SK-MEL-5 (cell line): ENCODE measurements around the gene ISG15. TPM values are rescaled to one million over a fixed set of nuclear protein-coding genes. Genes with fewer than 3 reads are reported as not detected.
"Not testable (repeated sequence)": the region's sequence is repeated elsewhere in the genome, so short reads cannot be mapped to it uniquely, and the experiment has no call there.

ENCODE experiments used
- DNase-seq: peaks from one replicate; pipeline ENCODE4 v3.0.0-alpha.2; 2016; ENCODE audit warnings: low read depth, low spot score
- in situ Hi-C: cut with HindIII; loops from 2 replicates; pipeline ENCODE4 v1.10.0; 2016; ENCODE audit warnings: low sequenced_read_pairs, high pct_unique_total_duplicates, low pct_unique_long_range_greater_than_20kb
- total RNA-seq: library from RNA; depleted of rRNA; stranded (reverse); fragments of >200 nt; shearing (Covaris generic); gene quantifications from 2 replicates; pipeline ENCODE4 v1.2.3, GENCODE V29; 2014

ISG15 gene
- total RNA-seq, 1 experiment from 2014 or later = 6.2 TPM

DNA sequence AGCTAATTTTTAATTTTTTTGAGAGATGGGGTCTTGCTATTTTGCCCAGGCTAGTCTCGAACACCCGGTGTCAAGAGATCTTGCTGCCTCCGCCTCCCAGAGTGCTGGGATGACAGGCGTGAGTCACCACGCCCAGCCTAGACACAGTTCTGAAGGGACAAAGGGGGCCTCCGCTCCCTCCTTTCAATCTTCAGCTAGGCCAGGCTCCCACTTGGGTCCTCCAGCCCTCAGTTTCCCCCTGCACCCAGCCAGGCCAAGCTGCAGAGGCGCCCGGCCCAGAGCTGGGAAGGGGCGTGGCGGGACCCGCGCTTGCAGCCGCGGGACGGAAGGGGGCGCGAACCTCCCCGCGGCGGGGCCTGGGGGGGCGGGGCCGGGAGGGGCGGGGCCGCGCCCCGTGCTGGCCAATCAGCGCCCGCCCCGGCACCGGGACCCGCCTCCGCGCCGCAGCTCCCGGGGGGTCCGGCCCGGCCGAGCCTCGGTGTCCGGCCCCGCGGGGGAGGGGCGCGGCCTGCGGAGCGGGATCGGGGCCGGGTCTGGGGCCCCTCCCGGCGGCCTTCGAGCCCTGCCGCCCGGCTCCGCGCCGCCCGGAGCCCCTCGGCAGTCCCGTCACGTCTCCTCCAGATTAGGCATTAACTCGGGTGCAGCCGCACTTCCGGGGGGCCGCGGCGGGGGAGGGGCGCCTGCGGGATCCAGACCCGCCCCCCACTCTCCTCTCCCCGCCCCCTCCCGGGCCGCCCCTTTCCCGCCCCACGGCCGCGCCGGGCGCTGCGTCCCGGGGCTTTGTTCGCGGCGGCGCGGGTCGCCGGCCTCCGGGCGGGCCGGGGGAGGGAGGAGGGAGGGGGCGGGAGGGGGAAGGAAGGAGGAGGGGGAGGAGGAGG, 6.1 kb downstream of the ISG15 start:
- DNase-seq = peak; percentile 72
- in situ Hi-C loops = no loop called here

DNA sequence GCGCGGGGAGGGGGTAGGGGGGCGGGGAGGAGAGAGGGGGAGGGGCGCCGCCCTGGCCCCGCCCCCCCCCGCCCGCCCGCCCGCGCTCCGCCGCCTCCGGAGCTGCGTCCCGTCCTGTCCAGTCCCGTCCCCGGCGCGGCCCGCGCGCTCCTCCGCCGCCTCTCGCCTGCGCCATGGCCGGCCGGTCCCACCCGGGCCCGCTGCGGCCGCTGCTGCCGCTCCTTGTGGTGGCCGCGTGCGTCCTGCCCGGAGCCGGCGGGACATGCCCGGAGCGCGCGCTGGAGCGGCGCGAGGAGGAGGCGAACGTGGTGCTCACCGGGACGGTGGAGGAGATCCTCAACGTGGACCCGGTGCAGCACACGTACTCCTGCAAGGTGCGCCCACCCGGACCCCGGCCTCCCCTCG, 6.7 kb downstream of the ISG15 start, which contains the start of gene AGRN:
AGRN (plus strand) TSS at position 121 of the 405 bp plus-strand sequence; CDS start at position 174, 53 bp downstream.
- in situ Hi-C loops = no loop called here

DNA sequence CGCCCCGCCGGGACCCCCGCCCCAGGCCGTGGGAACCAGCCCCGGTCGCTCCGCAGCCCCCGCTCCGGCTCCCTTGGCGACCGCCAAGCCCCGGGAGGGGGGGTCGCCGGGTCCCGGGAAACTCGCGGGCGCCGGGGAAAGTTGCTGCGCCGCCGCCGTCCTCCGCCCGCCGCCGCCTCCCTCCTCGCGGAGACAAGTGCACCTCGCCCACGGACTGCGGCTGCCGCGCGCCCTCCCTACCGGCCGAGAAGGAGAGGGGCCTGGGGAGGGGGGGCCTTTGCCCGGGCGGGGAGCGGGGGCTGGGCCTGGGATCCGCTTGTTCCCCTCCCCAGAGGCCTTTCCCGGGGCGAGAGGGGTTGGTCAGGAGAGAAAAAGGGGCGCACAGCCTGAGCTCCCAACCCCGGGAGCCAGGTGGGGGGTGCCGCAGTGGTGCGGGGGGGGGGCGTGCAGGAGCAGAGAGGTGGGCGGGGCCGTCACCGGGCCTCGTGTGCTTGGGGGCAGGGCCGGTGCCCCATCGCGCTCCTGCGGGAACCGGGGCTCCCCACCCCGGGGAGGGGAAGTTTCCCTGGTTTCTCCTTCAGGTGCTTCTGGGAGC, 7.2 kb downstream of the ISG15 start:
- DNase-seq = no peak

More for the DNA sequence above, 6.7 kb downstream of the ISG15 start, which contains the start of gene AGRN:
- no peak for DNase-seq

DNA sequence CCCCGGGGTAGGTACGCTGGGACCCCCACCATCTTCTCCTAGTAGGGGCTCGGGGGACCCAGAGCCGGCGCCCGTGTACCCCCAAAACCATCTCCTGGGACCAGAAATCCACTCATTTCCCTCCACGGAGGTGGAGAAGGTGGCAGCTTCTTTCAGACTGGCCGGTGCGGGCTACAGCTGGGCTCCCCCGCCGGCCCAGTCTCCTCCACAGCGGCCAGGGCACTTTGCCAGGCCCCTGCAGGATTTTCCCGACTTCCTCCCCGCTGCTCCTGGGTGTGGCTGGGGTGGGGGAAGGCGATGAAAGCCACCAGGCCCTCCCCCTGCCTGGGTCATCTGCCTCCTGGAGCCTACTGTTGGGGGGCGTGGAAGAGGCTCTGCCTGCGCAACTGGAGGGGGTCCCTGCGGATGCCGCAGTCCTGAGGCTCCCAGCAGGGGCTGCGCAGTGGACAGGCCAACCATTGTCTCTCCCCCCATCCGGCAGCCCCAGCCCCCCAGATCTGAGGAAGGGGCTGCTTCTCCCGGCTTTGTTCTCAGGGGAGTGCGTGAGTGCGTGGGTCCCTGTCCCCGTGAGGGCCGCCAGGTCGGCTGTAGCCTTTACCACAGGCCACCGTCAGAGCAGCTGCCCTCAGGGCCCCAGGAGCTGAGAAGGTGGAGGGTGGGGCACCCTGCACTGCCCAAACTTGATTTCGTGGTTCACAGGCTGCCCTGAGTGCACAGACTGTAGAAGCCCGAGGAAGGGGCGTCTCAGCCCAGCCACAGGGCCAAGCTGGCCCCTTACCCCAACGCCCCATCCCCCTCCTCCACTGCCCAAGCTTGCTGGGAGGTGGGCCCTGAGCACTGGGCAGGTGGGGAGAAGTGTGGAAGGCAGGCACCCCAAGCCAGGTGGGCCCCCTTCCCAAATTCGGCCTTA, 8.0 kb downstream of the ISG15 start:
- DNase-seq = peak; percentile 33
- in situ Hi-C loops = no loop called here

More for the DNA sequence above, 7.2 kb downstream of the ISG15 start:
- in situ Hi-C loops = no loop called here

DNA sequence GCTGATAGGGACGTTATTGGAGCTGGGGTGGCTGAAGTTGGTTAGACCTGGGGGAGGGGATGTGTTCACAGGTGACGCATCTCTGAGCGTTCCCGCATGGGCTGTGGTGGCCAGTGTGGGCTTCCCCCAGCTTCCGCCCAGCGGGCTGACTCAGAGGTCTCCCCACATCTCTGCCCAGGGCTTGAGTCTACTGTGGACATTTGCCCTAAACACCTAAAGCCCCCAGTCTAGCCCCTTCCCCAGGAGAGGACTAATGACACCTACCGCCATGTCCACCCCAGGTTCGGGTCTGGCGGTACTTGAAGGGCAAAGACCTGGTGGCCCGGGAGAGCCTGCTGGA, 8.6 kb downstream of the ISG15 start:
- no peak for DNase-seq
- in situ Hi-C loops = no loop called here

DNA sequence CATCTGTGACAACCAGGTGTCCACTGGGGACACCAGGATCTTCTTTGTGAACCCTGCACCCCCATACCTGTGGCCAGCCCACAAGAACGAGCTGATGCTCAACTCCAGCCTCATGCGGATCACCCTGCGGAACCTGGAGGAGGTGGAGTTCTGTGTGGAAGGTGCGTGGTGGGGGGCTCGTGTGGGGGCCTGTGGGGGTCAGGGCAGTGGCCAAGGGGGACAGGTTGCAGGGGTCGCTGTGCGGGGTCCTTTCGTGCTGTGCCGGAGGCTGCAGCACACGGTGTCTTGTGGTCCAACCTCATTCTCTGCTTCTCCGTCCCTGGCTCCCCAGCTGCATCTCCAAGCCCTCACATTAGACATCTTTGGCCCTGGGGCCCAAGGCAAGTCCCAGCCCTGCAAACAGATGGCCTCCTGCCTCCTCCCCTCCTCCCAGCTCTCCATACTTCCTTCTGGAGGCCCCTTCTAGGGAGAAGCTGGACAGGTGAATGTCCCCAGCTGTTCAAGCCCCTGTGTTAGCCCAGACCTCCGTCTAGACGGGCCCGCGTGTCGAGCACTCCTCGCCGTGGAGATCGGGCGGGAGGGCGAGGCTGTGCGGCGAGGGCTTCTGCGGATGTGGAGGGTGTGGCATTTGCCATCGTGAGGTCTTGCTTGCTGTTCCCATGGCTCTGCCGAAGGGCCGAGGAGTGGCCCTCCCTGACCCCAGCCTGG, 9.2 kb downstream of the ISG15 start:
- DNase-seq = no peak
- in situ Hi-C loops = no loop called here

DNA sequence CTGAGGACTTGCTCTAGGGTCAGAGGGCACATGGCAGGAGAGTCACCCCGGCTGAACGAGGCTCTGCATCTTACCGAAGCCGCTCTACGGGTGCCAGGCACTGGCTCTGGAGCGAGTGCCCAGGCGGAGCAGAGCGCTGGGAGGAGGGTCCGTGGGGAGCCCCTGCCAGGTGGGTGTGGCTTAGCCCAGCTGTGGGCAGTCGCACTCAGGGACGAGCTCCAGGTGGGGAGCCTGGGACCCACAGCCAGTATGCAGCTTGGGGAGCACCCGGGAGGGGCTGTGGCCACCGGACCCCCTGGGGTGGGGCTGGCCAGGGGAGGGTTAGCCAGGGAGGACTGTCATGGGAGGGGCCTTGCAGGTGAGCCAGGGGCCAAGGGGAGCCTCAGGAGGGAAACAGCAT, 10.4 kb downstream of the ISG15 start:
- in situ Hi-C loops = no loop called here
- no peak for DNase-seq

DNA sequence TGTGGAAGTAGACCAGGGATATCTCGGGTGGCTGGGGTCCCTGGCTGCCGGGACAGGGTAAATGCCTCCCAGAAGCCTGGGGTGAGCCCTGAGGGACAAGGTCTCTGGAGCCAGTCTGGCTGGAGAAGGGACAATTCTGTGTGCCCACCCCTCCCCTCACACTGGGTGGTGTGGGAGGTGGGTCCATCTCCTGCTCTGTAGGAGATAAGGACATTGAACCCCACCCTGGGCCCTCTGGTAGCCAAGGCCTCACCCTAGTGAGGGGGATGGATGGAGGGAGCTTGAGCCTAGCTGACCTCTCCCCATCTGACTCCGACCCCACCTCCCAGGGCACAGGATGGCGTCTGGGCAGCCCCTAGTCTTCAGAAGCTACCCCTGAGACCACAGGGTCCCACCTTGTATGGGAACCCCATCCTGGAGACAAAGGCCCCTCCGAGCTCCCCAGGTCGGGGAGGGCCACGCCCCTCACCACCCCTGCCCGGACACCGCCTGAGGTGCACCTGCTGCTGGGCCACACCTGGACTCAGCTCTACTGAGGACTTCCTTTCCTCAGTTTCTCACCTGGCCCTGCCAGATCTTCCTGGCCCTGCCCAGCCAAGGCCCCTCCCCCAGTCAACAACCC, 11.0 kb downstream of the ISG15 start:
- in situ Hi-C loops = no loop called here

DNA sequence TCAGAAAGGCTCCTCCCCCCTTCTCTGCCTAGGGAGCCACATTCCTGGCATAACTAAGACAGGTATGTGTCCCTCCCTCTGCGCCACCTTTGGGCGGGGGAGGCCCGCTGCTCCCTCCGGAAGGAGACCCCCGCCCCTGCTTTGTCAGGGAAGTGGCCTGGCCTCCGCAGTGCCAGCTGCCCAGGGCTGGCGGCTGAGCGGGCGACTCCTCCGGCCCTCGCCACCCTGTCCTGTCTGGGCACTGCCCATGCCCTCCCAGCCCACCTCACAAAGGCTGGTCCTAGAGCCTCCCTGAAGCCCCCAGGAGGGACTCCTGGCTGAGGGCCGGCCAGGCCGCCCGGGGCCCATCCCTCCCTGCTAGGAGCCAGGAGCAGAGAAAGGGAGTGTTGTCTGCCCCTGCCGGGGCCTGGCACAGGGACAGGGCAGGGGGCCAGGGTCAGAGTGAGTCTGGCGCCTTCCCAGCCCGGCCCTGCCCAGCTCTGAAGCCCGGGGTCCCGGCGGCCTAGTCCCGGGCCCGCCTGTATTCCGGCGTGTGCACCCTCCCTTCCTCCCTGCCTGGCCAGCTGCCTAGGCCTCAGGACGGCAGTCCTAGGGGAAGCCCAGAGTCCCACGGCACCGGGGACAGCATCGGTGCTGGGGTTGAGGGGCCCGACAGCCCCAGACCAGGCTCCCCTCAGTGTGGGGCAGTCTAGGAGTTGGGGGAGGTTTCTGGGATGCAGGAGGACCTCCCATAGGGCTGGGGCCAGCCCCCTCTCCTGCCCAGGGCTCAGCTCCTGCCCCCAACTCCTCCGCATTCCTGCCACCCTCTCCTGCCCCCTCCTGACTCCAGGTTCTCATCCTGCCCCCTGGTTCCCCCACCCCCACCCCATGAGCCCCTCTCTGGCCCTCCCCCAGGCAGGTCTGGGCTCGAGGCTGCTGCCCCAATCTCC, 11.7 kb downstream of the ISG15 start:
- in situ Hi-C loops = no loop called here
- no peak for DNase-seq

More for the DNA sequence above, 11.0 kb downstream of the ISG15 start:
- no peak for DNase-seq

DNA sequence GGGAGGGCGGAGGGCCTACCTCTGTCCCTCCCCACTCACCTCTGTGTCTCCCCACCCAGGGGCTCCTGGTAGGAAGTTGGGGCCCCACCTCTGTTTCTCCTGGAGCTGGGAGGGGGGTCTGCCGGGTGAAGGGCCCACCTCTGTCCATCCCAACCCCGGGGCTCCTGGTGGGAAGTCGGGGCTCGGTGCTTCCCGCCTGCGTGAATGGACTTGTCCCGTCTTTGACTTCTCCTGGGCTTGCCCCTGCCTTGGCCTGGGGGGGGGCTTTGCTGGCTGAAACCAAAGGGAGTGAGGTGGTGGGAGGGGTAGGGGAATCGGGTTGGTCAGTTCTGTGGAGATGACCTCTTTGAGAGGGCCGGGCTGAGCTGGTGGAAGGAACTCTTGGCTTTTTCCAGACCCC, 12.4 kb downstream of the ISG15 start:
- DNase-seq = no peak
- in situ Hi-C loops = no loop called here

DNA sequence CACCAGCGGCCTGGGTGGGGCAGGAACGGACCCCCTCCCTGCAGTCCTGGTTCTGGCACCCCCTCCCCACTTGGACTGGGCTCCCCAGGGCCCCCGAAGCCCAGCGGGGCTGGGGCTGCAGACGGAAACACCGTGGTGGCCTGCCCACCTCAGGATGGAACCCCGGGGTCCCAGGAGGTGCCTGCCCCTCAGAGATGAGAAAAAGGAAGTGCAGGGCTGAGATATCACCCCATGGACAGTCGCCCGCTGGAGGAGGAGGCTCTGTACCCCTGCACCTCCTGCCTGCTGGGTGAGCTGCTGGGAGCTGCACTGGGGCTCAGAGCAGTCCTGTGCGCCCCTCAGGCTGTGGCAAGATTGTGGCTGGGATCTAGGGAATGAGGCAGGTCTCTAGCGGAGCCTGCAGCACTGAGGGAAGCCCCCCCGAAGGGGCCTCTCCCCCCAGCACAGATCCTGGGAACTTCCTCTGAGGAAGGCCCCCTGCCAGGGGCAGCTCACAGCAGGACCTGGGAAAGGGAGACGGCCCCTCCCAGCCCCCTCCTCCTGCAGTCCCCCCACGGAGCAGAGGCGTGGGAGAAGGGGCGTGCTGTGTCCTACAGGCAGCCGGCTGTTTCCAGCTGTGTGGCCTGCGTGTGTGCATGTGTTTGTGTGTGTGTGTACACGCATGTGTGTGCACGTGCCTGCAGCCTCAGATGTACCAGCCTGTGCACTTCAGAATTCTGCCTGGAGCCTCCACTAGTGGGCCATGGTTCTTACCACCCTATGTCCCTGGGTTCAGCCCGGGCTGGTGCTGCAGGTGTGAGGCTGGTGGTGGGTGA, 13.5 kb downstream of the ISG15 start:
- DNase-seq = no peak
- in situ Hi-C loops = no loop called here

DNA sequence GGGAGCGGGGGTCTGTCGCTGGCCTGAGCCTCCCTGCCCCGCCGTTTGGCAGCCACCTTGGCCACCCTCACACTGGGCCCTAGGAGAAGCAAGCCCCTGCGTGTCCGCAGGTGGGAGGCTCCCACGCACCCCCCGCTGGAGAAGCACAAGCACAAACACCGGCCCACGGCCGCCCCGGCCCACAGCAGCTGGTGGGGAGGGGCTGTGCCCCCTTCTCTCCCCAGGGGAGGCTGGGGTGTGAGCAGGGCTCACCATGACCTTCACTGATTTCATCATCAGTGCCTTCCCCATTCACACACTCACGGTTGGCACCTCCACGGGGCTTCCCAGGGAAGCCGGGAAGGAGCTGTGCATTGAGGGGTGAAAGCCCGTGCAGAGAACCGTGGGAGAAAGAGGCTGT, 14.5 kb downstream of the ISG15 start:
- no peak for DNase-seq
- in situ Hi-C loops = no loop called here

DNA sequence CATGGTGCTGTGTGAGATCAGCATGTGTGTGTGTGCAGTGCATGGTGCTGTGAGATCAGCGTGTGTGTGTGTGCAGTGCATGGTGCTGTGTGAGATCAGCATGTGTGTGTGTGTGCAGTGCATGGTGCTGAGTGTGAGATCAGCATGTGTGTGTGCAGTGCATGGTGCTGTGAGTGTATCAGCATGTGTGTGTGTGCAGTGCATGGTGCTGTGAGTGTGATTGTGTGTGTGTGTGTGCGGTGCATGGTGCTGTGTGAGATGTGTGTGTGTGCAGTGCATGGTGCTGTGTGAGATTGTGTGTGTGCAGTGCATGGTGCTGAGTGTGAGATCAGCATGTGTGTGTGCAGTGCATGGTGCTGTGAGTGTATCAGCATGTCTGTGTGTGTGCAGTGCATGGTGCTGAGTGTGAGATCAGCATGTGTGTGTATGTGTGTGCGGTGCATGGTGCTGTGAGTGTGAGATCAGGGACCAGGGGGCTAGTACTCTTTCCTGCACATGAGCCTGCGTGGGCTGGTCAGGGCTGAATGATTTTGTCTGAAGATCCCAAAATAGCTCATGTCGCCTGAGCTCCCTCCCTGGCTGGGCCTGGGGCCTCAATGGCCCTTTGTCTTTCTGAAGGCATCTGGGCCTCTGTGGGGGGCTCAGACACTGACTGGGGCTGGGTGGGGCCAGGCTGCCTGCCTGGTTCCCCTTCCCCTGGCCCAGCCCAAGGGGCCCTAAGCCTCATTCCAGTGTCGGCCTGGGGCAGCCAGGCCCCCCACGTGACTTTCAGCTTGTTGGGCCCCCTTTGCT, 17.8 kb downstream of the ISG15 start:
- in situ Hi-C loops = not testable (repeated sequence)
- DNase-seq = peak; percentile 56

DNA sequence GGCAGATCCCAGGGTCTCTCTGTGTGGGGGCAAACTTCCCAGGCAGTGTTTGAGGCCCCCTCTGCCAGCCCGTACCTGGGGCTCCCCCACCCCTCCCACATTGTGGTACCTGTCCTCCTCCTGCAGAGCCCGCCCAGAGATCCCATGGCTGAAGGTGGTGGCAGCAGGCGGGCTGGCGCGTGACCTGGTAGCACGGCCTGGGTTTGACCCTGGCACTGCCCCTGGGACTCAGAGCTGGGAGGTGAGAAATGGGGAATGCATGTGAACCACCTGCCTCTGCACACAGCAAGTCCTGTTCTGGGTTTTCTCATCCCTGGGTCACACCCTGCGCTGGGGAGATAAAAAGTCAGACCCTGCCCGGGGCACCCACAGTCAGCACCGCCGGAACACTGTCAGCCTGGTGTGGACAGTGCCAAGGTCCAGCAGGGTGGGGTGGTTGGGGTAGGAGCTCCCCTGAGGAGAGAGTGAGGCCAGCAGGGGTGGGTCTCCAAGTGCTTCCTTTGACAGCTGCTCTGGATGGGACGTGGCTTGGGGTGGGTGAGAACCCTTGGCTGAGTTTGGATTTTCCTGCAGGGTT, 18.4 kb downstream of the ISG15 start:
- in situ Hi-C loops = no loop called here
- DNase-seq = no peak
